ENCODE data around the gene ST7.
A peak's percentile ranks its signal among the peaks of the same experiment; 100 is the strongest.

ST7 gene

DNA sequence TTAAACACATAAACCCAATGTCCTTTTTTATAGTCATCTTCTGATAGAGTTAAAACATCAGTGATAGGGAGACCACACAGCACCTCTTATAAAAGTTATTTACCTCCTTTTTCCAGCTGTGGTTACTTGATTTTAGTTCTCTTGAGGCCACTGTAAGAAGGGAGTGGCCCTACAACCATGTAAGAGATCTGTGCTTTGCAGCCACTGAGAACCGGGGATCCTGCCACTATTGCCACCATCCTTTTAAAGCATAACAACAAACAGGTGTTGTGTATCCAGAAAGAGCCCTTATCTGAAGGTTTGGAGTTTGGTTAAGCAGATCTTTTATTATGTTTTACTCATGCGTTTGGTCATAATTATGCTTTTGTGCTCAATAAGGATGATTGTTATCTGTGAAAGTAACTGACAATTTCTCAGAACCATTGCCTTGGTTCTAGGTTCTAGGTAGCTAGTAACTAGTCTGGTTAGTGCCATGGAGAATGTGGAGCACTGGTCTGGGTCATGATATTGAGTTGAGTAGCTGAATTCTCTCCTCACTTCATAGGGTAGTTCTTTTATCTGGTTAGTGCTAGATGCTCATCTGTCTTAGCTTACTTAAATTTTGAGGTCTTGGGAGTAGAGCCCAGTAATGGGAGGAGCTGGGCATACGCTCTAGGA, 56.5 kb downstream of the ST7 start:
- TF ChIP-seq, protein P1, sequence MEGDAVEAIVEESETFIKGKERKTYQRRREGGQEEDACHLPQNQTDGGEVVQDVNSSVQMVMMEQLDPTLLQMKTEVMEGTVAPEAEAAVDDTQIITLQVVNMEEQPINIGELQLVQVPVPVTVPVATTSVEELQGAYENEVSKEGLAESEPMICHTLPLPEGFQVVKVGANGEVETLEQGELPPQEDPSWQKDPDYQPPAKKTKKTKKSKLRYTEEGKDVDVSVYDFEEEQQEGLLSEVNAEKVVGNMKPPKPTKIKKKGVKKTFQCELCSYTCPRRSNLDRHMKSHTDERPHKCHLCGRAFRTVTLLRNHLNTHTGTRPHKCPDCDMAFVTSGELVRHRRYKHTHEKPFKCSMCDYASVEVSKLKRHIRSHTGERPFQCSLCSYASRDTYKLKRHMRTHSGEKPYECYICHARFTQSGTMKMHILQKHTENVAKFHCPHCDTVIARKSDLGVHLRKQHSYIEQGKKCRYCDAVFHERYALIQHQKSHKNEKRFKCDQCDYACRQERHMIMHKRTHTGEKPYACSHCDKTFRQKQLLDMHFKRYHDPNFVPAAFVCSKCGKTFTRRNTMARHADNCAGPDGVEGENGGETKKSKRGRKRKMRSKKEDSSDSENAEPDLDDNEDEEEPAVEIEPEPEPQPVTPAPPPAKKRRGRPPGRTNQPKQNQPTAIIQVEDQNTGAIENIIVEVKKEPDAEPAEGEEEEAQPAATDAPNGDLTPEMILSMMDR (IDR thresholded peaks at IDR 0.05; ENCODE audit: borderline replicate concordance, insufficient read depth, low read depth, low read length), result no peak
- no peak overlapping the region for H3K4me3 ChIP-seq (ENCODE audit: low read depth, low read length)

DNA sequence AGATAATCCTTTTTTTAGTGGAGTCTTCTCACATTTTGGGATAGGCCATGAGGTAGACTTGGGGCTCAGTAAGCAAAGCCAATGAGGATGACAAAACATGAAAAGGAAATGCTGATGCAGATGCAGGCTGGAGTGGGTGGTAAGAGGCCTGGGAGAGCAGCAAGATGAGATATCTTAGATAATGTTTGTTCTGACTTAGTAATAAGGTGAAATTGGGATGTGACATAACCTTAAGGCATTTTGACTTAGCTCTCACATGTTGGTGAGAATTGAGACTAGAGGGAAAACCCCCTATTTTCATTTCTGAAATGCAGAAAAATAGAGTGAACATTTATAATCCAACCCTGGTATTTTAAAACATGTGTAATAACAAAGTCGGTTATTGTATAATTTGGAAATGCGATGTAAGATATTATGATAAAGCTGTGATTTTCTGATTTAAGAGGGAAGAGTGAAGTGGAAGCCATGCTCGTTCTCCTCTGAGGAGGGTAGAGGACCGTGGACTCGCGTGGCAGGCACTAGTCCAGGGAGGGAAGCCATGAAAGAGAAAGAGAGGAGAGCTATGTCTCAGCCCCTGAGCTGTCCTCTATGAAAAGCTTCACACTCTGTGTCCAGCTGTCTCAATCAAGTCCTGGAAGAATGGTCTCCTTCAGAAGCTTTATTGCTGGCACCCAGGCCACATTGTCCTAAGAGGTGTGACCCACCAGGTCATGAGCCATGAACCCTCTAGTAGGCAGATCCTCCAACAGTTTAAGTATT, 57.3 kb downstream of the ST7 start:
- H3K4me3 ChIP-seq (ENCODE audit: low read depth, low read length), result peak overlapping the region; percentile 31
- TF ChIP-seq, protein P1 (IDR thresholded peaks at IDR 0.05; ENCODE audit: borderline replicate concordance, insufficient read depth, low read depth, low read length), result no peak

DNA sequence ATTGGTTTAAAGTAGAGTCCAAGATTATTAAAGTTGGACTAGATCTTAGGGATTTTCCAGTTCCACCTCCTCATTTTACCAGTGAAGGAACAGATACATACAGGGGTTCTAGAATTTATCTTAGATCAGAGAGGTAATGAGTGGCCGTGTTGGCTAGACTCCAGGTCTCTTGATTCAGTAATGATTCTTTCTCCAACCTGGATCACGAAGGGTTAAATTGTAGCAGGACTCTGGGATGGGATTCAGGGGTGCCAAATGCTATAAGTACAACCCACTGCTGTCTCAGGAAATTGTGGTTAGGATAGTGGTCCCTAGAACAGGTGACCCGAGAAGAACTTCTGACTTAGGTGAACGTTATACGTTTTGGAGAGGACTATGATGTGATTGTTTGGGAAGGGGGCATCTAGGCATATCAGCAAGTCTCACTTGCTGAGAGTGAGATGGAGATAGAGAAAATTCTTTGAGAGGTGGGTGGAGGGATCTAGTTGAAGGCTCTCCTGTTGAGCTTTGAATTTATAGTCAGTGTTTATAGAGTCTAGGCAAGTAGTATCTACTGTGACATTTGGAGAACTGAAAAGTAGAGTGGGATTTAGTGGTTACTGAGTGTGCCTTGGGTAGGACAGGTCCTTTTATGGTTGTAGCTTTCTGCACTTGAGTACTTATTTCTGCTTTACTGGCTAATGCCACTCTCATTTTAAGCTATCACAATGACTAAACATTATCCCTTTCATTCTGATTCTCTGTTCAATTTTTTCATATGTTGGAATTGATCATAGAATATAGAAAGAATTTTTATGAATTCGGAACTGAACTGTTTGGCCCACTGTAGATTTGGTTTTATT, 58.3 kb downstream of the ST7 start:
- H3K4me3 ChIP-seq (ENCODE audit: low read depth, low read length), result peak overlapping the region; percentile 24
- TF ChIP-seq, protein P1 (IDR thresholded peaks at IDR 0.05; ENCODE audit: borderline replicate concordance, insufficient read depth, low read depth, low read length), result no peak

DNA sequence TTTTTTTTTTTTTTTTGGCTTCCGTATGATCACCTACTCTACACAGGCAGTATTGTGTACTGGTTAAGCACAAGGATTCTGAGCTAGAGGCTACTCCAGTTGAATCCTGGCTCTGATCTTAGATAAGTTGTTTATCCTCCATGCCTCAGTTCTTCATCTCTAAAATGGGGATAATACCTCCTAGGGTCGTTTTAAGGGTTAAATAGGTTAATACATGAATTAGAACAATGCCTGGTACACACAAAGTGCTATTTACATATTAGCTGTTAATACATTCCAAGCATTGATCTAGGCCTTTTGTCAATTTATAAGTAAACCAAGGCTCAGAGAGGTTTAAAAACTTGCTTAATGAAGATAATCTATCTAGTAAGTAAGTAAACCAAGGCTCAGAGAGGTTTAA, 59.0 kb downstream of the ST7 start:
- TF ChIP-seq, protein P1 (IDR thresholded peaks at IDR 0.05; ENCODE audit: borderline replicate concordance, insufficient read depth, low read depth, low read length), result no peak
- H3K4me3 ChIP-seq (ENCODE audit: low read depth, low read length), result no peak overlapping the region

DNA sequence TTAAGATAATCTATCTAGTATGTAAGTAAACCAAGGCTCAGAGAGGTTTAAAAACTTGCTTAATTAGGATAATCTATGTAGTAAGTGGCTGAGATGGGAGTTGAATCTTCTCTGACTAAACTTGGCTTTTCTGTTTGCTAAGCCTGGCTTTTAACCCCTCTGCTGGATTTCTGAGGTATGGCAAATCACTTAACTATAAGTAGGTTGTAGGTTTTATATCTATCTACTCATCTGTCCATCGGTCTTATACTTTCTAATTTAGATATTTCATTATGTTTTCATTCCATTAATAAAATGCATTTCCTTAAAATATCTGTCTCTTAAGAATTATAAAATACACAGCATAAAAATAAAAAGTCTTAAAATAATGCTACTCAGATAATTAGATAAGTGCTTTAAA, 59.4 kb downstream of the ST7 start:
- no peak overlapping the region for H3K4me3 ChIP-seq (ENCODE audit: low read depth, low read length)
- TF ChIP-seq, protein P1 (IDR thresholded peaks at IDR 0.05; ENCODE audit: borderline replicate concordance, insufficient read depth, low read depth, low read length), result peak; percentile 39; the same call in 1 of the 2 replicates

DNA sequence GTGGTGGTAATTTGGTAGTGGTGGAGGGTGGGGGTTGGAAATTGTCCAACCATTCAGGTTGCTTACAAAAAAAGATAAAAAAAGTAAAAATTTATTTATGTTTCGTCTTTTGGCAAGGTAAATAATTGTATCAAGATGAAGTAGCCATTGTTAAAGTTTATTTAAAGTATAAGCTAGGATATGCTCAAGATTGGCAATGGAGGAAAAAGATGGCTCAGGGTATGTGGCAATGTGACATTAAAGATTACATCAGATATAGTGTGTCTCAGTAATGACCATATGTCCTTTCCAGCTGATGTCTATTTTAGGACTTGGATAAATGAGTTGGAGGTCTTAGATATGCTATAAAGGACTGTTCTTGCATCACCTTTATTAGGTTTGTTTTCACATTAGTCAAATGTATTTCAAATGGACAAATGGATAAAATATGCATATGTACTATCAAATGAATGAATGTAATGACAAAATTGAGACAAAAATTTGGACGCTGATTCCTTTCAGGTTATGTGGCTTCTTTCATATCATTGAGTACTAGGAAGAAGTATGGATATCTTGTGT, 60.9 kb downstream of the ST7 start:
- TF ChIP-seq, protein P1 (IDR thresholded peaks at IDR 0.05; ENCODE audit: borderline replicate concordance, insufficient read depth, low read depth, low read length), result no peak
- no peak overlapping the region for H3K4me3 ChIP-seq (ENCODE audit: low read depth, low read length)
